Panc1 (cell line): ENCODE data around the gene RPL21. TPM values are rescaled to one million over a fixed set of nuclear protein-coding genes. Genes with fewer than 3 reads are reported as not detected.
"Not testable (repeated sequence)": the region's sequence is repeated elsewhere in the genome, so short reads cannot be mapped to it uniquely, and the experiment has no call there.

Experiments
- ATAC-seq: fragments of 200-7000 bp; cut with Tn5 transposase; 2 replicates; pipeline ENCODE4 v1.9.1; 2020; ENCODE audit warnings: mild to moderate bottlenecking, moderate library complexity
- BruUV-seq: library from RNA; stranded (reverse); fragments of 400-500 nt; replicated peaks from 2 replicates; lab custom pipeline; 2021; lab: Mats Ljungman, UMichigan
- CTCF ChIA-PET: fragments of 300-600 bp; sonication (Branson Sonifier 250); formaldehyde crosslinking; loops from one replicate; lab custom pipeline; 2022; ENCODE audit warnings: antibody characterized with exemption; lab: Charles Lee
- POLR2A ChIA-PET: fragments of 300-600 bp; sonication (Branson Sonifier 250); formaldehyde crosslinking; loops from one replicate; lab custom pipeline; 2022; ENCODE audit warnings: antibody characterized with exemption; lab: Charles Lee
- DNase-seq: peaks from one replicate; pipeline ENCODE4 v3.0.0-alpha.2; 2010; ENCODE audit warnings: low read depth, low spot score
- H3K27ac ChIP-seq: 2 replicates; pipeline ENCODE4 v1.5.1; 2011; ENCODE audit warnings: mild to moderate bottlenecking, low read length, inconsistent platforms
- H3K27me3 ChIP-seq: fragments of 200-500 bp; sonication (Bioruptor generic); 2 replicates; pipeline ENCODE4 v1.6.0; 2014; ENCODE audit warnings: low read length, inconsistent platforms; ENCODE audit not compliant: control insufficient read depth, insufficient read depth
- H3K36me3 ChIP-seq: fragments of 200-500 bp; sonication (Bioruptor generic); 2 replicates; pipeline ENCODE4 v1.5.1; 2014; ENCODE audit warnings: inconsistent platforms, mild to moderate bottlenecking, low read length, moderate library complexity; ENCODE audit not compliant: control insufficient read depth, insufficient read depth
- H3K4me1 ChIP-seq: 2 replicates; pipeline ENCODE4 v1.5.1; 2011; ENCODE audit warnings: inconsistent platforms, mild to moderate bottlenecking, low read length, moderate library complexity; ENCODE audit not compliant: control insufficient read depth, insufficient read depth
- H3K4me3 ChIP-seq, 2 experiments: 2 replicates each; pipeline ENCODE4 v1.5.1; 2011 to 2012; ENCODE audit warnings: low read depth in 2 of 2, low read length in 2 of 2, mild to moderate bottlenecking in 2 of 2, inconsistent platforms in 1 of 2, moderate library complexity in 1 of 2
- H3K9me3 ChIP-seq: fragments of 200-500 bp; sonication (Bioruptor generic); 2 replicates; pipeline ENCODE4 v1.5.1; 2014; ENCODE audit warnings: low read depth, mild to moderate bottlenecking, inconsistent platforms, low read length, moderate library complexity; ENCODE audit not compliant: control insufficient read depth, insufficient read depth
- CTCF ChIP-seq: fragments of 450-650 bp; IDR thresholded peaks from 2 replicates; pipeline ENCODE4 v1.5.1; 2017; ENCODE audit warnings: mild to moderate bottlenecking
- POLR2AphosphoS5 ChIP-seq: IDR thresholded peaks from 2 replicates; pipeline ENCODE4 v1.6.1; 2012; ENCODE audit warnings: mild to moderate bottlenecking, low read depth, low read length, moderate library complexity
- SIN3A ChIP-seq: IDR thresholded peaks from 2 replicates; pipeline ENCODE4 v1.6.1; 2012; ENCODE audit warnings: low read depth, mild to moderate bottlenecking, low read length, moderate library complexity, borderline replicate concordance; ENCODE audit not compliant: insufficient read depth
- TCF7L2 ChIP-seq: IDR thresholded peaks from 2 replicates; pipeline ENCODE4 v1.6.1; 2011; ENCODE audit warnings: mild to moderate bottlenecking, low read depth, low read length, inconsistent platforms
- in situ Hi-C: cut with HindIII; loops from 2 replicates; pipeline ENCODE4 v1.10.0; 2016; ENCODE audit warnings: low sequenced_read_pairs, low pct_unique_long_range_greater_than_20kb
- intact Hi-C: fragments of 100-400 bp; cut with micrococcal nuclease; formaldehyde crosslinking; loops from one replicate; pipeline ENCODE4 v1.10.0; 2022; ENCODE audit not compliant: unreplicated experiment
- total RNA-seq: library from RNA; stranded (reverse); gene quantifications from one replicate; pipeline ENCODE4 v1.2.1, GENCODE V29; 2021; ENCODE audit not compliant: unreplicated experiment
- TF ChIP-seq, protein P1 (sequence below), 2 experiments: IDR thresholded peaks; 2 replicates each; pipeline ENCODE4 v1.6.1; 2011 to 2012; ENCODE audit warnings: low read depth in 2 of 2, control low read depth in 1 of 2, low read length in 1 of 2, mild to moderate bottlenecking in 1 of 2, moderate library complexity in 1 of 2; ENCODE audit not compliant: insufficient read depth in 1 of 2

RPL21 gene
- total RNA-seq, 1 experiment from 2014 or later = 702 TPM

GRCh38 chr13:27219611-27220010, 31.7 kb upstream of the RPL21 start:
- H3K4me3 ChIP-seq = no peak overlapping the region
- POLR2A ChIA-PET = no interaction called here
- no peaks in the 10 kb centered on the region for H3K4me1 ChIP-seq
- H3K9me3 ChIP-seq = no peaks in the 10 kb centered on the region
- H3K36me3 ChIP-seq = no peaks in the 10 kb centered on the region
- no TSS peak for BruUV-seq
- H3K27me3 ChIP-seq = no peaks in the 10 kb centered on the region
- no peak for DNase-seq
- no peak for ATAC-seq
- TF ChIP-seq CTCF (no peak), POLR2AphosphoS5 (no peak), SIN3A (no peak), TCF7L2 (no peak)
- TF ChIP-seq, protein P1, sequence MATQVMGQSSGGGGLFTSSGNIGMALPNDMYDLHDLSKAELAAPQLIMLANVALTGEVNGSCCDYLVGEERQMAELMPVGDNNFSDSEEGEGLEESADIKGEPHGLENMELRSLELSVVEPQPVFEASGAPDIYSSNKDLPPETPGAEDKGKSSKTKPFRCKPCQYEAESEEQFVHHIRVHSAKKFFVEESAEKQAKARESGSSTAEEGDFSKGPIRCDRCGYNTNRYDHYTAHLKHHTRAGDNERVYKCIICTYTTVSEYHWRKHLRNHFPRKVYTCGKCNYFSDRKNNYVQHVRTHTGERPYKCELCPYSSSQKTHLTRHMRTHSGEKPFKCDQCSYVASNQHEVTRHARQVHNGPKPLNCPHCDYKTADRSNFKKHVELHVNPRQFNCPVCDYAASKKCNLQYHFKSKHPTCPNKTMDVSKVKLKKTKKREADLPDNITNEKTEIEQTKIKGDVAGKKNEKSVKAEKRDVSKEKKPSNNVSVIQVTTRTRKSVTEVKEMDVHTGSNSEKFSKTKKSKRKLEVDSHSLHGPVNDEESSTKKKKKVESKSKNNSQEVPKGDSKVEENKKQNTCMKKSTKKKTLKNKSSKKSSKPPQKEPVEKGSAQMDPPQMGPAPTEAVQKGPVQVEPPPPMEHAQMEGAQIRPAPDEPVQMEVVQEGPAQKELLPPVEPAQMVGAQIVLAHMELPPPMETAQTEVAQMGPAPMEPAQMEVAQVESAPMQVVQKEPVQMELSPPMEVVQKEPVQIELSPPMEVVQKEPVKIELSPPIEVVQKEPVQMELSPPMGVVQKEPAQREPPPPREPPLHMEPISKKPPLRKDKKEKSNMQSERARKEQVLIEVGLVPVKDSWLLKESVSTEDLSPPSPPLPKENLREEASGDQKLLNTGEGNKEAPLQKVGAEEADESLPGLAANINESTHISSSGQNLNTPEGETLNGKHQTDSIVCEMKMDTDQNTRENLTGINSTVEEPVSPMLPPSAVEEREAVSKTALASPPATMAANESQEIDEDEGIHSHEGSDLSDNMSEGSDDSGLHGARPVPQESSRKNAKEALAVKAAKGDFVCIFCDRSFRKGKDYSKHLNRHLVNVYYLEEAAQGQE (IDR thresholded peaks at IDR 0.05; ENCODE audit: insufficient read depth in 1 of 2, low read depth in 2 of 2, low read length in 1 of 2) = no peak
- in situ Hi-C loops = no loop called here
- intact Hi-C loops = no loop called here
- H3K27ac ChIP-seq = no peak overlapping the region
- CTCF ChIA-PET = no interaction called here

DNA sequence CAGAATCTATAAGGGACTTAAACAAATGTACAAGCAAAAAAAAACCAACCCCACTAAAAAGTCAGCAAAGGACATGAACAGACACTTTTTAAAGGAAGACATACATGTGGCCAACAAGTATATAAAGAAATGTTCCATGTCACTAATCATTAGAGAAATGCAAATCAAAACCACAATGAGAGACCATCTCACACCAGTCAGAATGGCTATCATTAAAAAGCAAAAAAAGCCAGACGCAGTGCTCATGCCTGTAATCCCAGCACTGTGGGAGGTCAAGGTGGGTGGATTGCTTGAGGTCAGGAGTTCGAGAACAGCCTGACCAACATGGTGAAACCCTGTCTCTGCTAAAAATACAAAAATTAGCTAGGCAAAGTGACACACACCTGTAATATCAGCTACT, 29.3 kb upstream of the RPL21 start:
- H3K36me3 ChIP-seq, POLR2A ChIA-PET, BruUV-seq, H3K27me3 ChIP-seq, CTCF ChIA-PET, intact Hi-C loops, in situ Hi-C loops, DNase-seq, H3K27ac ChIP-seq, H3K4me3 ChIP-seq, ATAC-seq, H3K4me1 ChIP-seq, H3K9me3 ChIP-seq: not testable (repeated sequence)

DNA sequence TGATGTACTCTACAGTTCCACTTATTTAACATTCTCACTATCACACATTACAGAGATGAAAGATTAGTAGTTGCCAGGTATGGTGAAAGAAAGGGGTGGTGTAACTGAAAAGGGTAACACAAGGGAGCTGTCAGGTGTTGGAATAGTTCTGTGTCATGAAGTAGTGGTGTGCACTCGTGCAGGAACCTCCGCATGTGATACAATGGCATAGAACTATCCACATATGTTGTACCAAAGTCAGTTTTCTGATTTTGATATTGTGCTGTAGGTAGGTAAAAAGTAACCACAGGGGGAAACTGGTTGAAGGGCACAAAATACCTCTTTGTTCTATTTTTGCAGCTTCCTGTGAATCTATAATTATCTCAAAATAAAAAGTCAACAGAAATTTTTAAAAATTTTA, 24.4 kb upstream of the RPL21 start:
- ChIA-PET CTCF (interaction anchor here (0.6 kb wide), 1 partner anchor 24 kb away, joined by 5 read pairs; no protein-coding TSS in a partner anchor), POLR2A (interaction anchor here (0.5 to 0.6 kb wide), 3 partner anchors 32 to 252 kb away, joined by 3 to 8 read pairs (median 4); no protein-coding TSS in a partner anchor)
- no peaks in the 10 kb centered on the region for H3K27me3 ChIP-seq
- BruUV-seq = no TSS peak
- intact Hi-C loops = no loop called here
- no peak overlapping the region for H3K4me3 ChIP-seq
- TF ChIP-seq POLR2AphosphoS5 (no peak), TCF7L2 (no peak), CTCF (no peak), SIN3A (no peak)
- TF ChIP-seq, protein P1 (IDR thresholded peaks at IDR 0.05; ENCODE audit: insufficient read depth in 1 of 2, low read depth in 2 of 2, low read length in 1 of 2) = no peak
- no peak for ATAC-seq
- in situ Hi-C loops = no loop called here
- no peaks in the 10 kb centered on the region for H3K9me3 ChIP-seq
- no peaks in the 10 kb centered on the region for H3K36me3 ChIP-seq
- H3K4me1 ChIP-seq = no peaks in the 10 kb centered on the region
- no peak for DNase-seq
- H3K27ac ChIP-seq = no peak overlapping the region
